Stimulated activated CD4-positive, alpha-beta T cell treated with anti-CD3 and anti-CD28 coated beads, Interleukin-4, amount 100 ng/mL, for 1 hour (primary cell): ENCODE data around the gene TAF4.

Experiments used
- DNase-seq: peaks from one replicate; pipeline ENCODE4 v3.0.0-alpha.2; 2020

Gene TAF4

DNA sequence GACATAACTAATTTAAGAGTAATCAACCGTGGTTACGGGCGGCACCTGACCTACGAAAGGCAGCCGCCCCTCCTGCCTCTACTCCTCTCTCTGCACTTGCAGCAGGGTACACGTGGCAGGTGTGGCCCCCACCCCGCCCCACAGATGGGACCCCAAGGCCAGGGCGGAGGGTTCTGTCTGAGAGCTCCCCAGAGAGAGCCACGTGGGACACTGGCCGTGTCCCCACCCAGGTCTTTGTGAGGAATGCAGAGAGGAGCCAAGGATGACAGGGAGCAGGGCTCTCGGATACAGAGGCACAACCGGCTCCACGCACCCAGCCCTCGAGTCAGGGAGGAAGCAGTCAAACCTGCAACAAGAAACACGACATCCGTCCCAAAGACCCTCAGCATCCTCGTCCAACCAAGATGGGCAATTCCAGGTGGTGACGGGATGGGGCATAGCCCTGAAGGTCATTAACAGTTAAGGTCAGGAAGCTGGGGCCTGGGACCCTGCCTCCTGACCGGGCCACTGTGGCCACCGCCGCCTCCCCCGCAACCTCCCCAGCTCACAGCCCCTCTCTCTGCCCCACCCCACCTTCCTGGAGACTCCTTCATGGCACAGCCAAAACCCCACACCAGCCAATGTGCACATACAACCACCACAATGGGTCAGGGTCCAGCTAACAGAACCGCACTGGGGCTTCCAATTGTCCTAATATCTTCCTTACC, 47.1 kb downstream of the TAF4 start:
- DNase-seq: no peak

DNA sequence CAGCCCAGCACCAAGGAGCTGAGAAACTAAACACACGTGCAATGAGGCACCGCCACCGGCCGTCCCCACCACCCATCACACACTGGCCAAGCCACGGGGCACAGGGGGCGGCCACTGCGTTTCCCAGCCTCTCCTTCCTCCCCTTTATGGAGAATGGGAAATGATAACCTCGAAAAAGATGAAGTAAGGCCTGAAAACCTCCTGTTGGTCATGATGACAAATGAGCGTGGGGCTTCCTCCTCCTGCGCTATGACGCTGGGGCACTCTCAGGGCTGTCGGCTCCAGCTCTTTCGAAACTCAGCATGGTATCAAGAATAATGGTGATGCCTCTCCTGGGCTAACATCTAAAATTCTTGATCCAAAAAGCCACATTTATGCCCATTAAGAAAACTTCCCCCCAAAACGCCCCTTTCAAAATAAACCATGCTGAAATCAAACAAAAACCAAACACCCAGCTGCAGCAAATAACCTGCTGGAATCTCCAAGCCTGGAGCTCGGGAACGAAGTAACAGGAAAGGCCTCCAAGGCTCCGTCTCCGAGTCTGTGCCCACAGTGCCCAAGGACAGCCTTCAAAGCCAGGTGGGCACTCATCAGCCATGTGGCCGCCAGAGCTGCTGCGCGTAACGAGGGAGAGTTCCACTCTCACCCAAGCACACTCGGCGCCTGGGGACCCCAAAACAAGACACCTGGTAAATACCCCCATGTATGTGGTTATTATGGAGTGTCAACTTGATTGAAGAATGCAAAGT, 50.0 kb downstream of the TAF4 start:
- no peak for DNase-seq

DNA sequence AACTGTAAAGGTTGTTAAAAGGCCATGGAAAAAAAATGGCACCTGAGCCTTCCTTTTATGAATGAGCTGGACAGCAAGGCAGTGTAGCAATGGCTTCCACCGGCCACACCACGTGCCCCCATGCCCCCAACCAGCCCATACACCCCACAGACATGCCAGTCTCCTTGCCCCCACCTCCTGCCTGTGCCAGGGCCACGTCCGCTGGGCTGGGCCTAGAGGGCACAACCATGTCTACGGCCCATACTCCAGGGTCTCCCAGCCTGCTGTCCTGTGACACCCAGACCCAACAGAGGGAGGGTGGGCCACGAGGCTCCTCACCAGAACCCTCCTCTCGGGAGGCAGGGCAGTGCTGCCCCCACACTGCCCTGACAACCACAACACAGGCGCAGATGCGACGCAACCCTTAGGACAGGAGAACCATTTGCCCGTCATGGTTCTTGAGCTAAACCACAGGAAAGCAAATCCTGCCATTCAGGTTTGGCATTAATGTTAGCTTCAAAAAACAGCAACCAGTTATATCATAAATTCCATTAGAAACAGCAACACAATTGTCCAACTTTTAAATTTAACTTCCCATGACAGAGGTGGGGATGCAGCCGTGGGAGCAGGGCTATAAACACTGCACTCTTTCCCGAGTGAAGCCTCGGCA, 50.7 kb downstream of the TAF4 start:
- no peak for DNase-seq

DNA sequence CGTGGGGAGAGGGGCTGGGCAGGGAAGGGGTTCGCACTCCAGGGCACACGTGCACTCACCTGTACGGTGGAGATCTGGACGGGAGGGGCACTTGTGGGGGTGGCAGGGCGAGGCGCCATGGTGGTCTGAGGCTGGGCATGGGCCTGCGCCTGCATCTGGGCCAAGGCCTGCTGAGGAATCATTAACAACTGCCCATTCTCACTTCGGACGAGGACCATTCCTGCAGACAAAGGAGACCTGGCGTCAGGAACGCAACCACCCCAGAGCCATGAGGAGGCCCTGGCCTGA, 51.2 kb downstream of the TAF4 start:
- no peak for DNase-seq

DNA sequence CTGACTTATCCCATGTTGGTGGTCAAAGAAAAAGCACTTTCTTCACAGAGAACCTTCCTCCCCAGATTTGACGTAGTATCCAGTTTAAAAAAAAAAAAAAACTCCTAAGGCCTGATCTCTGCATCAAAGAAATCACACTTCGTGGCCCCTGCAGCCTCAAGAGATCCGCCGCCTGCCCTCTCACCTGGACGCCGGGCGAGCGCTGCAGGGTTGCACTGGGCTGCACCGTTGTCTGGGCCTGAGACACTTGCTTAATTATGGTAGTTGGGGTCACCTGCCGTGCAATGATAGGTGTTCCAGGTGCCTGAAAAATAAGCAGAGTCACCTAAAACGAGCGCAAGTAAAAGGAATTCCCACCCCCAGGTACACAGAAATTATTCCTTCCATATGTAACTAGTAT, 53.0 kb downstream of the TAF4 start:
- no peak for DNase-seq

DNA sequence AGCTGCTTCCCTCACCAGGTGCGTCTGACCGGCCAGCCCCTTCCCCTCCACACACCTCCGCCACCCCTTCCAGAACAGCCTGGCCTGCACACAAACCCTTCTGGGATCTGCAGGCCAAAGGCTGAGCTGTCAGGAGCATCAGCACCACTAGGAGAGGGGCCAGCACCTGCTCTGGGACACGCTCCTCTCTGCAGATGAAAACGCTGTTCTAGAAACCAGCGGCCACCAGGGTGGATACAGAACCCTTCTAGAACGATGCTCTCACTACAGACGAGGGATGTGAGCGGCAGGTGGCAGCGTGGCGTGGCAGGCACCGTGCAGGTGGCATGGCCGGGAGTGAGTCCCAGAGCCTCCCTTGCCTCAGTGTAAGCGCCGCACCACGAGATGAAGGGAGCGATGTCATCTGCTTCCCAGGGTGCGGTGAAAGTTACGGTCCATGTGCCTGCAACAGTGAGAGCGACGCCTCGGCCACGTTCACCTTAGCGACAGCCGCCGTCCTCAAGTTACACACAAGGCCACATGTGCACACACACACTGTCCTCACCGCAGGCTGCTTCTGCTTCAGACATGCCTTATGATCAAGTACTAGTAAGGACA, 53.6 kb downstream of the TAF4 start:
- DNase-seq: no peak

DNA sequence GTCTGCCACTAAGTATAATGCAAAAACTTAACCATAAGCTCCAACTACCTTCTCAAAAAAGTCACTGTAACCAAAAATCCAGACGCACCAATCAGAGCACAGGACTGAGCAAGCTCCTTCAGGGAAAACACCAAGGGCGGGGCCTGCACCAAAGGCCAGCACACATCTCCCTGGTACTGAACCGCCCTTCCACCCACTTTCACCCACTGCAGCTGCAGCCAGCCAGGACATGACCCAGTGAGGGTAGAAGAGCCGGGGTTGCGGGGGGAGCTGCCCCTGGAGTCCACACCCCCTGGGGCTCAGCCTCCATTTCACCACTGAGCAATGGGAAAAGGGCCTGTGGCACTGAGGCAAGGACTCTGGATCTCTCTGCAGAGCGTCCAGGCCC, 54.3 kb downstream of the TAF4 start:
- DNase-seq: no peak

DNA sequence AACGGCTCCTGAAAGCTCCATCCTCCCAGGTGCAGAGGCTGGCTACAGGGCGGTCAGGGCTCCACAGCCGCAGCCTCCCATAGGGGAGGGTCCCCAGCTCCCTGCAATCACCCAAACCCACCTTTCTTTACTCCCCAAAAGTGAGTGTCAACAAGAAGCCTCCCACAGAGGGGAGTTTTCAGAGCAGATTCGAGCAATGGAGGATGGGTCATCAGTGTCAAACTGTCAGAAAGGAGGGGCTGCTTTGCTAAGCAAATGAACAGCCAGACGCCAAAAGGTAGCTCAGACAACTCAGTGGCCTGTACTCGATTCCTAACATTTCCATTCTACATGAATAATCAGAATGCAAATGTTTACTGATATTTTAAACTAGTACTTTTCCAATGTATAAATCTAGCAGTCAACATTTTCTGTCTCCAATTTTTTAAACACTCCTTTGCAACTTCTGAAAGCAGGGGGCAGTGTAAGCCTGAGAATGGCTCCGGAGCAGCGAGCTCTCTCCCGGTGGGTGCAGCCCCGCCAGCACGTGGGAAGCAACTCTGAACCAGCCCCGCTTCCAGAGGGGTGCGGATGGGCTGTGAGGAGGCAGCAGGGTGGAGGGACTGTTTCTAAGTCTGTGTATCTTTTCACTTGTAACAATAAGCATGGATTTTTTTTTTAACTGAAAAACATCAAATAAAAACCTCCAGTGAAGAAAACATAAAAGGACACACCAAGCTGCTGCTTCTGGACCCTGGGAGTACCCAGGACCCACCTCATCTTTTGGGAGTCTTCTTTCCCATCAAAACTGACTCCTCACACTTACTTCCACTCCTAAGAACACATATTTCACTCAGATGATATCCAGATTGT, 54.9 kb downstream of the TAF4 start:
- DNase-seq: peak; percentile 56

DNA sequence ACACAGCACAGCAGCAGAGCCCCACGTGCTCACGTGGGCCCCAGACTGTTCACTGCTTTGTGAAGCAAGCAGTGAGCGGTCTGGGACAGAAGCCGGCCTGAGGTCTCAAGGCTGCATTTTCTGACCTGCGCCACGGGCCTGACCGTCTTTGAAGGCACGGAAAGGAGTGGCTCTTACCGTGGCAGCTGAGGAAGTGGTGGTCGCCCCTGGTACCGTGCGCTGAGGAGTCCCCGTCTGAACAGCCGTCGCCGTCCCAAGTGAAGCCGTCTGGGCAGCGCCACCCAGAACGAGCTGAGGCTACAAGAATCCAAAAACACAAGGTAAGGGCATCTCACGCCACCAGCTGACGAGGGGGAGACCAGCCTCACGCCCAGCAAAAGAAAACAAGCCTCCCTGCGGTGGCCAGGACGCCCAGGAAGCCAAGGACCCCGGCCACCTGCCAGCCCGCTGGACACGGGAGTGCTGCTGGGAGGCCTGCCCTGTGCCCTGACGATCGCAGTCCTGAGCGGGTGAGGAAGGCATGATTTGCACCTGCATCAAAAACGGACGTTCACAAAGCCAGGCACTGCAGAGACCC, 55.7 kb downstream of the TAF4 start:
- no peak for DNase-seq

DNA sequence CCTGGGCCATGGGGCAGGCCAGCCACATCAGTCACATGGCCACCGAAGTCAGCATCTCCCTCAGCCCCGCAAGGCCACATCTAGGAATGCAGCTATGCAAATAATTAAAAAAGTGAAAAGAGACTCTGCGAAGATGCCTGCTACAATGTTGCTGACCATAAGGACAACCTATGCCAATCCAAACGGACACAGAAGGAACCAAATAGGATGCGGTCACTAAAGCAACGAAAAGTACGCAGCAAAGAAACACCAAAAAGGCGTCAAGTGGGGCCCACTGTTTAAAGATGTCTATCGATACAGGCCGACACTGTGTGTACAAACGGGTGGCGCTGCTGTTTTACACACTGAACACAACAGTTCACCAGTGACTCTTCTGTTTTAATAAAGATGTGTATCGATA, 56.4 kb downstream of the TAF4 start:
- DNase-seq: no peak

DNA sequence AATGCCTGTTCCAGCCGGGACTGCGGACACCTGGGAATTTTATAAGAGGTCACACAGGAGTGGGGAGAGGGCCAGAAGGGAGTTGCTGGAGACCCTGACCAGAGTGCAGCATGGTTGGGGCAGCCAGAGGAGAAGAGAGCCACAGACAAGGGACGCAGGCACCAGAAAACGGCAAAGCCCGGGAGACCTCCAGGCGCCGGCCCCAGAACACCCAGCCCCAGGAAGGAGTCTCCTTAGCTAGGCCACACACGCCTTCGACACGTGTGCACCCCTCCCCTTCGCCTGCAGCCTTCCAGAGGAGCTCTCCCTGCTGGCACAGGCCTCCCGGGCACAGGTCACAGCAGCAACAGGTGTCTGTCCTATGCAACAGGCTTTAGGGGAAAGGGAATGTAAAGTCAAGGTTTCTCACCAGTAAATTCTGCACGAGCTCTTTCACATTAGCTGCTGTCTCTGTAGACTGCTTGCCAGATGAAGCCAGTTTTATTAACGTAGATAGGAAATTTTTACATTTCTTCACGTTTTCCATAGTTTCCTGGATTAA, 57.0 kb downstream of the TAF4 start:
- no peak for DNase-seq

DNA sequence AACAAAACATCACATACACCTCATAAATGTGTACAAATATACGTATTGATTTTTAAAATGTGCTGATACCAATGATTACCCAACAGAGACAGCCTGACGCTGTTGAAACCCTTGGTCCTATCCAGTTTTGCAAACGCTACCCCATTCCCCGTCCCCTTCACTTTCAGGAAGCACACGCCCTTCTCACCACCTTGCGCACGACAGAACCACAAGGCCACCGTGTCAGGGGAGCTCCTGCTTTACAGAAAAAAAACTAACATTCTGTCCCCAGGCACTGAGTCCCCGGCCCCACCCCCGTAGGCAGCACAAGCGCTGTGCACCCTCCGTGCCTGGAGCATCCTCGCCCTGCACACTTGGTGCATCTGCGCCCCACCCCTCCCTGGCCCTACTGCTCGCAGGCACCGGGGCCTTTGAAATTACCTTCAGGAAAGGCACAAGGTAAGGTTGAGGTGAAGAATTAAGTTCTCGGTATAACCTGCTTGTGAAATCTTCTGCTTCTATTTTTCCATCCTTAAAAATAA, 58.5 kb downstream of the TAF4 start:
- no peak for DNase-seq

DNA sequence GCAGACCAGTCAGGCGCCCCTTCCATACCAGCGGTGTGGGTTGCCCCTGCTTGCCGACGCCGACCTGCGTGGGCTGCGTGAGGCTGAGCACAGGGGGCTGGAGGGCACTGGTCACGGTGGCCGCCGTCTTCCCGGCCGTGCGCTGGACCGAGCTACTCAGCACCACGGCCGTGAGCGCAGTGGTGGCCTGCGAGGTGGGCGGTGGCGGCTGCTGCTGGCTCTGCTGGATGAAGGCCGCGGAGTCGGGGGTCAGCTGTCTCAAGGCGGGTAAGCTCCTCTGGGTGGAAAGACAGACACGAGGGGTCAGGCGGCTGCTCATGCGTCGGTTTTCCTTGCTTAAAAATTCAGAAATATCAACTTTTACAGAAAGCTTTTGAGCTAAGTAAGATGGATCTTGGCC, 59.2 kb downstream of the TAF4 start:
- no peak for DNase-seq

DNA sequence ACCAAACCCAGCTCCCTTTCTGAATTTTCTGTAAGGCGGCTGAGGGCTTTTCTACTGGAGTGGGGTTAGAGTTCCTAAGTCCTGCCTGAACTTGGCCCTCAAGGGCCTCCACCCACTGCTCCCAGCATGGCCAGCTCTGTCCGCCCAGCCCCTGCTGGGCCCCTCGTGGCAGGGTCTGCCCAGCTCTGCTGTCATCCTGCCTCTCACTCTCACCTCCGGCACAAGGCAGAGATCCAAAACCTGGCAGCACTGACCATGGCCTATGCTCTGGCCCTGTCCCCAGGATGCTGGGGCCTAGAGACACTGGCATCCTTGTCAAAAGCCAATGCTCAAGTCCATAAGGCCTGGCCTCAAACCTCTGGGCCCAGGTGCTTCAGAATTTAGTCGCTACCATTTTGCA, 61.1 kb downstream of the TAF4 start:
- DNase-seq: no peak

DNA sequence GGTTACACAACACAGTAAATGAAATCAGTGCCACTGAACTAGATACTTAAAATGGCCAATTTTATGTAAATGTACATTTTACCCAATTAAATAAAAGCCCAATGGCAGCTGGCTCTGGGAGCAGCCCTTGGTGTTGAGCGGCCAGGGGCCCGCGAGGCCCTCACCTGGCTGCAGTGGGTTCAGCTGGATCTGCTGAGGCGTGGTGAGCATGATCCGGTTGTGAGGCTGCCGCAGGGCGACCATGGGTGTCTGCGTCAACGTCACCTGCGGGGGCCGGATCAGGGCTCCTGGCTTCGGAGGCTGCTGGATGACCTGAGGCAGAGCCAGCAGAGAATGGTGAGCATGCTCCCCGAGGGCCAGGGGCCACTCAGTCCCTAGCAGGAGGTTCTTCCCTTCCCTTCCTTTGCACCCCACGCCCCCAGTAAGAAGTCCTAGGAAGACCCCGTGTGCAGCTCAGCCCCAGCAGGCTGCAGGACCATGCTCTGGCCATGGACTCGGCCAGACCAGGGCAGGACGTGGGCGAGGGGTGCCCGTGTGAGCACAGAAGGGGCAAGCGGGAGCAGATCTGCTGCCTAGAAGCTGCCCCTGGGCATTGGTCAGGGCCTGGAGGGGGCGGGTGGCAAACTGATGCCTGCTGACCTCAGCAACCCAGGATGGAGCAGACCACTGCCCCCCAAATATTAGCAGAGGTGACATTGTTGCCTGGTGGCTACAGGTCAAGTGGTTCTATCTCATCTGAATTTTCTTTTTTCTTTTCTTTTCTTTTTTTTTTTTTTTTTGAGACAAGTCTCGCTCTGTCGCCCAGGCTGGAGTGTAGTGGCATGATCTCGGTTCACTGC, 61.9 kb downstream of the TAF4 start:
- no peak for DNase-seq

DNA sequence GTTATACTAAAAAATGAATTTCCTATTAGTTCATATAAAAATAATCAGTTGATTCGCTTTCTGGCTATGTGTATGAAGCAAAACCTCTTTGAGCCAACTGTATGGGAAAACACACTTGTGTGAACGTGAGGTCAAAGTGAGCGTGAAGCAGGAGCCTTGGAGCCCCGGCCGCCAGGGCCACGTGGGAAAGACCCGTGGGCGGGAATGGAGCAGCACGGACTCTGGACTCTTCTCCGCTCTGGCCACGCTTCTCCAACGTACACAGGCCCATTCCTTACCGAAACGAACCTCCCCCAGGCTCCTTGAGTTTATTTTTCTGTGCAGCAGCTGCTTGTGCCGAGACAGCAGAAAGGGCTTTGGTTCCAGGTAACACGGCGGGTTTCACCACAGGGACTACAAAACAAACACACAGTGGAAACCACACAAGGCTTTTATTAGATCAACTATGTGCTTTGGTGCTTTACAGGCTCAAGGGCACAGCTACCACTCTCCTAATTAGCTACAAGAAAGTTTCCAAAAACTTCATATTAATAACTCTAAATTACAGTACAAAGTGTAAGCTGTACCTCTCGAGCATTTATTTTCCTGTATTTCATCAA, 62.7 kb downstream of the TAF4 start:
- DNase-seq: no peak

DNA sequence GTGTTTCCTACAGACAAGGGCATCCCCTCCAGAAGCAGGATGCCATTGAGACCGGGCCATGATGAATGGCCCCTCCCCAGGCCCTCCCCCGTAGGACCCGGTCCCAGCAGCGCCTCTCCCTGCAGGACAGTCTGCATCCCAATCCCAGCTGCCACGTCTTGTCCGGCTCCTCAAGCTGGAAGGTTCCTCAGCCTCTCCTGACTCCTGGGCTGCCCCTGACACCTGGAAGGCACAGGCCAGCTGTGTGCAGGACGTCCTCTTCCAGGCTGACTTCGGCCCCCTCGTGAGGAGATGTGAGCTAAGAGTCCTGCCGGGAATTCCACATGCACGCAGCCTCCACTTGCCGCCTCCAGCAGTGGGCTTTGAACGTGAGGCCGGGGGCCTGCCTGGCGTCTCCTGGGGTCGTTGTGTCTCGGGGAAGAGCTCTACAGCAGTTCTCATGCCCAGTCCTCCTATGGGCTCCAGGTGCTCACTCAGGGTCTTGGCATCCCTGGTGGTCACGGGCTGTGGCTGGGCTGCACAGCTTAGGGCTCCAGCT, 64.4 kb downstream of the TAF4 start:
- no peak for DNase-seq

DNA sequence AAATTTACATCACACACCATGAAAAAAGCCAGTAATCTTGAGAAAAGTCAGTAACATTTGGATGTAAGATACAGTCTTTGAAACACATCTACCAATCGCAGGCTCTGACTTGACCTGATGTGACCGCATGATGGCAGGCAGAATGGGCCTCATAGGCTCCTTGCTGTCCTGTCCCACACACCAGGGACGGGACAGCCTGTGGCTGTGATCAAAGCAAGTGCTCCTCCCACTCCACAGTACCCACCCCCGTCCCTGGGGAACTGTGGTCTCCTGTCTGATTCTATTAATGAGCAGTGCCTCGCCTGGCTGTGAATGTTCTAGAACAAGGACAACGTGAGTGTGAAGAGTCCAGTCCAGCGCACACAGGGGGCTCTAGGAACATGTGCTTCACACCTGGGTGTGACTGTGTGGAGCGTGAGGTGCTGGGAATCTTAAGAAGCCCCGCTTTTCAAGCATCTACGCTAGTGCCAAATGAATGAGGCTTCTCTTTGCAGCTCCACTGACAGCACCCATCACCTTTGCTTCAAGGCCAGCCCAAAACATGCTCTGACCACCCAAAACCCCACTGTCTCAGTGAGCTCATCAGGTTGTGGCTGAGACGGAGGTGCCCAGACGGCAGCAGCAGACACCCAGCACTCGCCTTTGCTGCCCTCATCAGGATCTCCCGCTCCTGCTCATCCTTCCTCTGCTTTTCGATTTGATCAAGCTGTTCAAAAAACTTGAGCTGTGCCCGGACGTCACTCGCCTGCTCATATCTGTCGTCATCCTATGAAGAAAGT, 67.1 kb downstream of the TAF4 start:
- DNase-seq: no peak

DNA sequence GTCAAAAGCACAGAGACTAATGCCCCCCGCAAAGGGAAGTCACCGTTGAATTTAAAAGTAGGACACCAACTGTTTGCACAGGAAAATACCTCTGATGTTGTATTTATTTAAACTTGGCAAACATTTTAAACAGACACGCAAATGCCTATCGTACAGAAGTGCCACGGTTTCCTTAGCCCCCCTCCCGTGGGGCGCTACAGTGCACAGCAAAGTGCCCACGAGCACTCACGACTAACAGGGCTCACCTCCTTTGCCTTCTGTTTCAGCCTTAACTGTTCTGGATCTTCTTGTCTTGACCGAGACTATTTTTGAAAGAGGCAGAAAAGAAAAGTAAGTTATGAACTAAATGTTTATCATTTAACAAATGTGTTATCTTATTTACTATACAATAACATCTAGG, 67.8 kb downstream of the TAF4 start:
- no peak for DNase-seq

DNA sequence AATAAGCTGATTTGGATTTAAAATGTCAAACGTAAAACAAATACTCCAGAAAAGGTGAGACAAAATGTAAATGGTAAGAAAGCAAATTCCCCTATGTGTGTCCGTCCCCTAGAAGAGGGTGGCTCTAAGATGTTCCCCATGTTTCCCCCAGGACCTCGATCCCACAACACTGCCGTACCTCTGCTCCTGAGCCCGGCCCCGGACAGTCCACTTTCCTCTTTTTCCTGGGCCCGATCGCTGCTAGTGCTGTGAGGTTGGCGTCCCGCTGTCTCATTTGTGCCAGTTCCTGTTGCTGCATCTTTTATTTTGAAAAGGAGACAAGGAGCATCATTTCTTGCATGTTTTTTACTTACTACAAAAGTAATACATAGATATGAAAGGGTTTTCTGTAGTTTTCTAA, 68.3 kb downstream of the TAF4 start:
- DNase-seq: no peak
